Measurements from ENCODE around the gene FGF21. TPM values are rescaled to one million over a fixed set of nuclear protein-coding genes. Genes with fewer than 3 reads are reported as not detected.

FGF21 gene
- total and polyA plus RNA-seq, 7 experiments from 2014 or later: not detected

- ATAC-seq (no peak), DNase-seq (no peak)
- Mint-ChIP-seq H3K27ac (no peak overlapping the region), H3K4me3 (no peak overlapping the region), H3K4me1 (peaks cover 0 to 5% (median 0%) of the 10 kb centered on the region in 7 donors), H3K9me3 (no peaks in the 10 kb centered on the region), H3K27me3 (peaks cover 0 to 19% (median 13%) of the 10 kb centered on the region in 5 donors), H3K36me3 (no peaks in the 10 kb centered on the region)
- ChIA-PET POLR2A (interaction anchor here (0.6 kb wide), 2 partner anchors 183 to 523 kb away, joined by 3 to 4 read pairs; no protein-coding TSS in a partner anchor), CTCF (interaction anchor here (0.7 kb wide), 1 partner anchor 124 kb away, joined by 4 read pairs; no protein-coding TSS in a partner anchor)
- H3K27ac ChIP-seq (ENCODE audit: low read depth, low read length): no peak overlapping the region
- H3K9me3 ChIP-seq (ENCODE audit: control insufficient read depth in 2 of 3, low read length in 3 of 3): no peaks in the 10 kb centered on the region
- H3K27me3 ChIP-seq (ENCODE audit: control insufficient read depth in 2 of 2, insufficient read depth in 2 of 2, low read length in 2 of 2): peaks cover 0 to 4% of the 10 kb centered on the region in 2 donors
- intact Hi-C loops (cut with micrococcal nuclease): no loop called here
- H3K4me1 ChIP-seq (ENCODE audit: control insufficient read depth in 2 of 2, insufficient read depth in 2 of 2, low read length in 2 of 2): no peaks in the 10 kb centered on the region
- no peak overlapping the region for H3K4me3 ChIP-seq (ENCODE audit: low read length)
- H3K36me3 ChIP-seq (ENCODE audit: control insufficient read depth in 2 of 3, insufficient read depth in 3 of 3, low read length in 3 of 3): no peaks in the 10 kb centered on the region
Observed at GRCh38 chr19:48770266-48770665, 14.9 kb downstream of the FGF21 start.

GRCh38 chr19:48770734-48771472 lies 15.6 kb downstream of the FGF21 start:
- no peaks in the 10 kb centered on the region for H3K36me3 Mint-ChIP-seq
- H3K4me1 ChIP-seq (ENCODE audit: control insufficient read depth in 2 of 2, insufficient read depth in 2 of 2, low read length in 2 of 2): no peaks in the 10 kb centered on the region
- peaks cover 0 to 4% of the 10 kb centered on the region in 2 donors for H3K27me3 ChIP-seq (ENCODE audit: control insufficient read depth in 2 of 2, insufficient read depth in 2 of 2, low read length in 2 of 2)
- no peak overlapping the region for H3K27ac ChIP-seq (ENCODE audit: low read depth, low read length)
- POLR2A ChIA-PET: no interaction called here
- H3K9me3 ChIP-seq (ENCODE audit: control insufficient read depth in 2 of 3, low read length in 3 of 3): no peaks in the 10 kb centered on the region
- peaks cover 0 to 5% (median 0%) of the 10 kb centered on the region in 7 donors for H3K4me1 Mint-ChIP-seq
- DNase-seq: no peak
- CTCF ChIA-PET: no interaction called here
- H3K4me3 Mint-ChIP-seq: no peak overlapping the region
- H3K4me3 ChIP-seq (ENCODE audit: low read length): no peak overlapping the region
- H3K27ac Mint-ChIP-seq: no peak overlapping the region
- no peaks in the 10 kb centered on the region for H3K36me3 ChIP-seq (ENCODE audit: control insufficient read depth in 2 of 3, insufficient read depth in 3 of 3, low read length in 3 of 3)
- no peak for ATAC-seq
- H3K27me3 Mint-ChIP-seq: peaks cover 0 to 17% (median 13%) of the 10 kb centered on the region in 5 donors
- intact Hi-C loops (cut with micrococcal nuclease): no loop called here
- no peaks in the 10 kb centered on the region for H3K9me3 Mint-ChIP-seq

GRCh38 chr19:48772503-48772953 lies 17.2 kb downstream of the FGF21 start:
- H3K27ac Mint-ChIP-seq: no peak overlapping the region
- intact Hi-C loops (cut with micrococcal nuclease): no loop called here
- H3K4me3 Mint-ChIP-seq: no peak overlapping the region
- no peak overlapping the region for H3K4me3 ChIP-seq (ENCODE audit: low read length)
- POLR2A ChIA-PET: interaction anchor here (0.8 kb wide), 1 partner anchor 155 kb away, joined by 4 read pairs; no protein-coding TSS in a partner anchor
- peaks cover 0 to 4% of the 10 kb centered on the region in 2 donors for H3K27me3 ChIP-seq (ENCODE audit: control insufficient read depth in 2 of 2, insufficient read depth in 2 of 2, low read length in 2 of 2)
- no peaks in the 10 kb centered on the region for H3K9me3 Mint-ChIP-seq
- H3K27me3 Mint-ChIP-seq: peaks cover 0 to 16% (median 13%) of the 10 kb centered on the region in 5 donors
- DNase-seq: no peak
- peaks cover 0 to 4% (median 0%) of the 10 kb centered on the region in 7 donors for H3K4me1 Mint-ChIP-seq
- H3K9me3 ChIP-seq (ENCODE audit: control insufficient read depth in 2 of 3, low read length in 3 of 3): no peaks in the 10 kb centered on the region
- no peak for ATAC-seq
- CTCF ChIA-PET: interaction anchor here (0.8 kb wide), 1 partner anchor 477 kb away, joined by 4 read pairs; no protein-coding TSS in a partner anchor
- no peak overlapping the region for H3K27ac ChIP-seq (ENCODE audit: low read depth, low read length)
- no peaks in the 10 kb centered on the region for H3K4me1 ChIP-seq (ENCODE audit: control insufficient read depth in 2 of 2, insufficient read depth in 2 of 2, low read length in 2 of 2)
- H3K36me3 ChIP-seq (ENCODE audit: control insufficient read depth in 2 of 3, insufficient read depth in 3 of 3, low read length in 3 of 3): no peaks in the 10 kb centered on the region
- H3K36me3 Mint-ChIP-seq: no peaks in the 10 kb centered on the region

- H3K9me3 Mint-ChIP-seq: no peaks in the 10 kb centered on the region
- Histone ChIP-seq H3K4me1 (ENCODE audit: control insufficient read depth in 2 of 2, insufficient read depth in 2 of 2, low read length in 2 of 2) (no peaks in the 10 kb centered on the region), H3K36me3 (ENCODE audit: control insufficient read depth in 2 of 3, insufficient read depth in 3 of 3, low read length in 3 of 3) (no peaks in the 10 kb centered on the region), H3K9me3 (ENCODE audit: control insufficient read depth in 2 of 3, low read length in 3 of 3) (no peaks in the 10 kb centered on the region), H3K27ac (ENCODE audit: low read depth, low read length) (no peak overlapping the region), H3K27me3 (ENCODE audit: control insufficient read depth in 2 of 2, insufficient read depth in 2 of 2, low read length in 2 of 2) (no peaks in the 10 kb centered on the region), H3K4me3 (ENCODE audit: low read length) (no peak overlapping the region)
- H3K4me3 Mint-ChIP-seq: no peak overlapping the region
- DNase-seq: no peak
- ATAC-seq: no peak
- intact Hi-C loops (cut with micrococcal nuclease): no loop called here
- no peak overlapping the region for H3K27ac Mint-ChIP-seq
- CTCF ChIA-PET: interaction anchor here (0.7 kb wide), 1 partner anchor 14 kb away, joined by 5 read pairs; no protein-coding TSS in a partner anchor
- H3K36me3 Mint-ChIP-seq: no peaks in the 10 kb centered on the region
- H3K27me3 Mint-ChIP-seq: peaks cover 0 to 4% (median 0%) of the 10 kb centered on the region in 5 donors
- POLR2A ChIA-PET: no interaction called here
- peaks cover 0 to 1% (median 0%) of the 10 kb centered on the region in 7 donors for H3K4me1 Mint-ChIP-seq
Observed at GRCh38 chr19:48777139-48777538, 21.8 kb downstream of the FGF21 start.

GRCh38 chr19:48777720-48778119 lies 22.4 kb downstream of the FGF21 start:
- Mint-ChIP-seq H3K27me3 (peaks cover 0 to 6% (median 4%) of the 10 kb centered on the region in 5 donors), H3K27ac (no peak overlapping the region), H3K4me3 (no peak overlapping the region), H3K36me3 (no peaks in the 10 kb centered on the region), H3K9me3 (no peaks in the 10 kb centered on the region), H3K4me1 (peaks cover 0 to 4% (median 3%) of the 10 kb centered on the region in 7 donors)
- DNase-seq (no peak), ATAC-seq (no peak)
- ChIA-PET POLR2A (no interaction called here), CTCF (interaction anchor here (0.7 to 1.1 kb wide), 2 partner anchors 18 to 65 kb away, joined by 8 read pairs; no protein-coding TSS in a partner anchor)
- no peaks in the 10 kb centered on the region for H3K36me3 ChIP-seq (ENCODE audit: control insufficient read depth in 2 of 3, insufficient read depth in 3 of 3, low read length in 3 of 3)
- no peaks in the 10 kb centered on the region for H3K27me3 ChIP-seq (ENCODE audit: control insufficient read depth in 2 of 2, insufficient read depth in 2 of 2, low read length in 2 of 2)
- no peaks in the 10 kb centered on the region for H3K9me3 ChIP-seq (ENCODE audit: control insufficient read depth in 2 of 3, low read length in 3 of 3)
- no peak overlapping the region for H3K27ac ChIP-seq (ENCODE audit: low read depth, low read length)
- H3K4me3 ChIP-seq (ENCODE audit: low read length): no peak overlapping the region
- intact Hi-C loops (cut with micrococcal nuclease): no loop called here
- H3K4me1 ChIP-seq (ENCODE audit: control insufficient read depth in 2 of 2, insufficient read depth in 2 of 2, low read length in 2 of 2): no peaks in the 10 kb centered on the region

GRCh38 chr19:48779636-48780035 lies 24.3 kb downstream of the FGF21 start:
- Mint-ChIP-seq H3K4me3 (no peak overlapping the region), H3K9me3 (no peaks in the 10 kb centered on the region), H3K27ac (no peak overlapping the region), H3K4me1 (peaks cover 0 to 4% (median 3%) of the 10 kb centered on the region in 7 donors), H3K36me3 (no peaks in the 10 kb centered on the region), H3K27me3 (peaks cover 0 to 6% (median 4%) of the 10 kb centered on the region in 5 donors)
- no peak for ATAC-seq
- H3K27me3 ChIP-seq (ENCODE audit: control insufficient read depth in 2 of 2, insufficient read depth in 2 of 2, low read length in 2 of 2): no peaks in the 10 kb centered on the region
- H3K27ac ChIP-seq (ENCODE audit: low read depth, low read length): no peak overlapping the region
- intact Hi-C loops (cut with micrococcal nuclease): no loop called here
- H3K4me3 ChIP-seq (ENCODE audit: low read length): no peak overlapping the region
- no peaks in the 10 kb centered on the region for H3K36me3 ChIP-seq (ENCODE audit: control insufficient read depth in 2 of 3, insufficient read depth in 3 of 3, low read length in 3 of 3)
- no peaks in the 10 kb centered on the region for H3K9me3 ChIP-seq (ENCODE audit: control insufficient read depth in 2 of 3, low read length in 3 of 3)
- DNase-seq: no peak
- ChIA-PET POLR2A (no interaction called here), CTCF (interaction anchor here (0.7 to 1.7 kb wide), 2 partner anchors 8 to 708 kb away, joined by 3 to 11 read pairs; no protein-coding TSS in a partner anchor)
- H3K4me1 ChIP-seq (ENCODE audit: control insufficient read depth in 2 of 2, insufficient read depth in 2 of 2, low read length in 2 of 2): no peaks in the 10 kb centered on the region
